AG10803 (cell line): Measurements from ENCODE around the gene IMP4.
A peak's percentile ranks its signal among the peaks of the same experiment; 100 is the strongest.

Experiments used
- DNase-seq: peaks from one replicate; pipeline ENCODE4 v3.0.0; 2010; ENCODE audit warnings: low read depth
- H3K4me3 ChIP-seq: 2 replicates; pipeline ENCODE4 v1.5.1; 2011; ENCODE audit warnings: mild to moderate bottlenecking, low read length, control low read depth
- TF ChIP-seq, protein P1 (sequence below): conservative IDR thresholded peaks from 2 replicates; pipeline ENCODE4 v1.5.1; 2011; ENCODE audit warnings: mild to moderate bottlenecking, low read length, control low read depth, inconsistent platforms

IMP4 gene

DNA sequence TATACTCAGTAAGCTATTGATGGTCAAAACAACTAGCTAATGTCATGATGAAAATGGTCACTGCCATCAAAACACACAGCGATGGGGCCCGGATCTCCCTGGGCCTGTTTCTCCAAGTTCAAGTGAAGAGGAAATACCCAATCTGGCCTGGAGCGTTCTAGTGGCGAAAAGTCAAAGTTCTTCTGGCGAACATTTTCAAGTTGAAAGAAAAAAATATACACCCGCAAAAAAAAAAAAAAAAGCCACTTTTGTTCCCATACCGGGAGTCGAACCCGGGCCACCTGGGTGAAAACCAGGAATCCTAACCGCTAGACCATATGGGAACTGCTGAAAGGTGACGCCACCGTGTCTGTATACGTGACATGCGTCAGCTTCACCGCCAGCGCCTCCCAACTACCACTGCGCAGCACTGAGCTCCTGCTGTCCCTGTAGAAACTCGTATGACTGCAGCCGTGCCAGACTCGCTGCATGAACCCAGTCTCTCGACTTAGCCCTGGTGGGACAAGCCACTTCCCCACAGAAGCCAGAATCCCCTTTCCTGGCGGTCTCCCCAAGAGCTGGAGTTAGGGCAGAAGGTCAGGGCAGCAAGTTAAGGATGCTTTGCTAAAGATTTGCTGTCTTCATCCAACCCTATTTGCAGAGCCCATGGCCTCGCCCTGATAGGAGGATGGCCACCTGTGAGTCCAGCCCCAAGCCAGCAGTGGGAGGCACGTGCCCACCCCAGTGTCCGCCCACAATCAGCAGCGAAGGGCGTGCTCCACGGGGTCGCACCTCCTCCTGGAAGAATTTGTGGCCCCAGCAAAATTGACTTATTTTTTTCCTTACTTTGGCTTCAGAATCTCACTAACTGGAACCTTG lies 5.6 kb upstream of the IMP4 start:
- H3K4me3 ChIP-seq = peak overlapping the region; percentile 33
- peak; percentile 69 for DNase-seq
- TF ChIP-seq, protein P1, sequence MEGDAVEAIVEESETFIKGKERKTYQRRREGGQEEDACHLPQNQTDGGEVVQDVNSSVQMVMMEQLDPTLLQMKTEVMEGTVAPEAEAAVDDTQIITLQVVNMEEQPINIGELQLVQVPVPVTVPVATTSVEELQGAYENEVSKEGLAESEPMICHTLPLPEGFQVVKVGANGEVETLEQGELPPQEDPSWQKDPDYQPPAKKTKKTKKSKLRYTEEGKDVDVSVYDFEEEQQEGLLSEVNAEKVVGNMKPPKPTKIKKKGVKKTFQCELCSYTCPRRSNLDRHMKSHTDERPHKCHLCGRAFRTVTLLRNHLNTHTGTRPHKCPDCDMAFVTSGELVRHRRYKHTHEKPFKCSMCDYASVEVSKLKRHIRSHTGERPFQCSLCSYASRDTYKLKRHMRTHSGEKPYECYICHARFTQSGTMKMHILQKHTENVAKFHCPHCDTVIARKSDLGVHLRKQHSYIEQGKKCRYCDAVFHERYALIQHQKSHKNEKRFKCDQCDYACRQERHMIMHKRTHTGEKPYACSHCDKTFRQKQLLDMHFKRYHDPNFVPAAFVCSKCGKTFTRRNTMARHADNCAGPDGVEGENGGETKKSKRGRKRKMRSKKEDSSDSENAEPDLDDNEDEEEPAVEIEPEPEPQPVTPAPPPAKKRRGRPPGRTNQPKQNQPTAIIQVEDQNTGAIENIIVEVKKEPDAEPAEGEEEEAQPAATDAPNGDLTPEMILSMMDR = peak; percentile 8; the same call in 1 of the 2 replicates

DNA sequence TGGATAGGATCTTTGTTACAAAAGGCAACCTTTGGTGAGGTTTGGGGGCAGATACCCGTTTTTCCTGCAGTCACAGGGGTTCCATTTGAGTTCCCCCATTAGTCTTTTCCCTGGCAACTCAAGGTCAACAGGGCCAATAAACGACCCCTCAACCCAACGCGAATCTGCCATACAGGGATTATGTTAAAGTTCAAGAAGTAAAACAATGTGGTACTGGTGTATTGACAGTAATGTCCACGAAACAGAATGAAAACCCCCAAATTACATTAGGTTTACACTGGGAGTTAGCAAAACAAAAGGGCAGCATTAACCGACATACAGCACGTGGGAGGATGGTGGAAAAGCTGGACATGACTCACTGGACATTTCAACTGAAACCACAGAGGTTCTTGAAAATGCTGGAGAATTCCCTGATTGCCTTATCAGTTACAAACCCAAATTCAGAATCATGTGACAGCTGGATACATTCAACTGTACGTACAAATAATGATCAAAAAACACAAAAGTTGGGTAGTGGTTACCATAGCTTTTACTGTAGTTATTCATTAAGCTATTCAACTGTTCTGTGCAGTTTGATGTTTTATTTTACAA lies 4.9 kb upstream of the IMP4 start:
- DNase-seq = peak; percentile 32
- no peak overlapping the region for H3K4me3 ChIP-seq

DNA sequence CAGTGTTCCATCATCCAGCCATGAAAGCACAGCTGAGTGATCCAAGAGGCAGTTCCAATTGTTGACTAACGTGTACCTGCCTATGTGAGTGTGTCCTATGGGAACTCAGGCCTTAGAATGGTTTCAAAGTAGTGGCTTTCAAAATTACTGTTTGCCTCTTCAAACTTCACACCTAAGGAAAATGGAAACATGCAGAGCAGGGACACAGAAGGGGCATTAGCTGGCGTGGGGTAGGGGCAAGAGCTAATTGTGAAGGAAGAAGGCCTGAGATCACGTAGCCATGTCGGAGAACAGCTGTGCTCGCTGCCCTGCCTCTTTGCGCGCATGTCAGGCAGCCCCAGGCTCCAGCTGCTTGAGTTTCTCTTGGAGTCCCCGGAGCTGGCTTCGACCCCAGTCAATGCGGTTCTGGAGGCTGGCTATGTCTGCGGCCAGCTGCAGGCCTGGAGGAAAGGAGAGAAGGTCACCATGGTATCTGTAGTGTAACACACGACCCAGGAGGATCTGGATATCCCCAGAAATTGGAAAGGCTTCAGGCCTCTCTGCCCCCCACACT lies 3.8 kb upstream of the IMP4 start:
- TF ChIP-seq, protein P1 = no peak
- DNase-seq = no peak
- no peak overlapping the region for H3K4me3 ChIP-seq

More for the DNA sequence above, 4.9 kb upstream of the IMP4 start:
- TF ChIP-seq, protein P1 = no peak

DNA sequence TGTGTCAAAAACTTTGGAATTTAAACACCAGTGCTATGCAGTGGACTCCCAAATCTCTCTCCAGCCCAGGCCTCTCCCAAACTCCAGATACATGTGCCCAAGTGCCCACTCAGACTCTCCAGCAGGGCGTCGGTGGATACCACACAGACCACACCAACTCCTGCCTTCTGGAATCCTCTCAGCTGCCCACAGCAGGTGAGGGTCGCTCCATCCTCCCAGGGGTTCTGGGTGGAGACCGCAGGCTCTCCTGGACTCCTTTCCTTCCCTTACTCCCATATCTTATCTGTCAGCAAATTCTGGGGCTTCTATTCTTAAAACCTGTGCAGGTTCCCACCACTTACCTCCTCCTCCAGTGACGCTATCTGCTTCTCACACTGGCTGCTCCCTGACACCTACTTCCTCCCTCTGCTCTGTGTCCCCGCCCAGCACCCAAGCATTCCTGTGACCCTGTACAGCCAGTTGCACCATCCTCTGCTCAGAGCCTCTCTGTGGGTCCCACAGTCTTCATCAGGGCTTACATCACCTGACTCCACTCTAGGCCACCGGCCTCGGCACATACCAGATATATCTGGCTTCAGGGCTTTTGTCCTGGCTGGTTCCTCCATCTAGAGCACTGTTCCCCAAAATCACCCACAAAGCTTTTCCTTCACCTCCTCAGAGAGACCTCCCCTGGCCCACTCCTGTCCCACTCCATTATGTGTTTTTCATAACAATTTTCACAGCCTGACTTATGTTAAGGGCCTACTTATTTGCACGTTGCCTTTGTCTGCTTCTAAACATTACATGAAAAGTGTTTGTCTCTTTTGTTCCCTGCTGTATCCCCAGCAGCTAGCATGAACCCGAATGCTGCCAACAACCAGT lies 2.6 kb upstream of the IMP4 start:
- no peak overlapping the region for H3K4me3 ChIP-seq
- TF ChIP-seq, protein P1 = no peak
- DNase-seq = no peak

DNA sequence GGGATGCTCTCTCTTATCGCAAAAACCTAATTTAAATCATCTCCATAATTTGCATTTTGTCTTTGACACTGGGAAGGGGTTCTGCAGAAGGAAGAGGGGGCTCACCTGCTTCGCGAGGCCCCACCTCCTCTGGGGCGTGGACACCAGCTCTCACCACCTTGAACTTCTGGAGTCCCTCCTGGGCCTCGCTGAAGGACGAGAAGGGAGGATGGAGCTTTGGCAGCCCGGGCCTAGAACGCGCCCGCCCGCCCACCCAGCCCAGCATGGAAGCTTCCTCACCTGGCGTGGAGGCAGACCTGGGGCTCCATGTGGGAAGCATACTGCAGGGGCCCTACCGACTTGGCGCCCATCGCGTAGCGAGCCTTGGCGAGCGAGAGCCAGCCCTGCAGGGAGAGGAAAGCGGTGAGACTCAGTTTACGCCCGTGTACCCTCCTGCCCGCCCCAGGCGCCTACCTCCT lies 1.1 kb upstream of the IMP4 start:
- H3K4me3 ChIP-seq = peak overlapping the region; percentile 94
- TF ChIP-seq, protein P1 = no peak
- no peak for DNase-seq

DNA sequence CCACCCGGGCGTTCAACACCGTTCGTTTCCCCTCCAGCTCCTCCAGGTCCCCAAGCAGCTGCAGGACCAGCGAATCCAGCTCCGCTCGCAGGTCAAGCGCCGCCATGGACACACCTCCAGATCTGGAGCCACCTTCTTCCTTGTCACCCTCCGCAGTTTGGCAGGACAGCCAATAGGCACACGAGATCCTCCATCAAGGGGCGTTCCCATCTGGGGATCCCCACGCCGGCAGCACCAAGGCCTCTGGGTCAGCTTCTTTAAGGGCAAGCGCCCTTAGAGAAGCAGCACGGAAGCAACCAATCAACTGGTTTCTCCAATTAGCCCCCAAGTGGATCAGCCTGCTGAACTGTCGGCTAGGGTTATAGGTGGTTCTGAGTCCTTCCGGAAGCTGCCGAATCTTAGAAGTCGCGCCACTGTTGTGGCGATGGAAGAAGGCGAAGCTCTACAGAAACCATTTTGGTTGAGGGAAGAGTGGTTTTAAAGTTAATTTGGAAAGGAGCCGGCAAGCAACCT lies 621 bp upstream of the IMP4 start:
- peak overlapping the region; percentile 94 for H3K4me3 ChIP-seq
- peak; percentile 93 for DNase-seq
- TF ChIP-seq, protein P1 = no peak
